K562 (cell line): ENCODE results near the gene RNF25. TPM values are rescaled to one million over a fixed set of nuclear protein-coding genes. Genes with fewer than 3 reads are reported as not detected.
A peak's percentile ranks its signal among the peaks of the same experiment; 100 is the strongest.

Experiments used
- ATAC-seq: fragments of 200-7000 bp; cut with Tn5 transposase; 3 replicates; pipeline ENCODE4 v1.9.1; 2020; ENCODE audit warnings: moderate library complexity
- BruUV-seq: library from RNA; stranded (reverse); fragments of 400-500 nt; replicated peaks from 2 replicates; lab custom pipeline; 2021; lab: Mats Ljungman, UMichigan
- CTCF ChIA-PET: fragments of 300-600 bp; formaldehyde crosslinking; extraction: SDS; loops from one replicate; lab custom pipeline; 2021; ENCODE audit warnings: low intra/inter-chr PET ratio; lab: Yijun Ruan, JAX
- POLR2A ChIA-PET: fragments of 300-600, 350-650 bp; sonication (Branson Sonifier 250); formaldehyde crosslinking; extraction: SDS; loops from one replicate; lab custom pipeline; 2021; ENCODE audit warnings: antibody characterized with exemption, inconsistent platforms; lab: Yijun Ruan, JAX
- DNase-seq, 4 experiments: peaks; one replicate each; pipeline versions ENCODE4 v3.0.0 to v3.0.0-alpha.2; 2011 to 2018; ENCODE audit warnings: low spot score in 3 of 4, mixed read lengths in 3 of 4; ENCODE audit errors: extremely low read depth in 1 of 4
- FAIRE-seq: peaks from 2 replicates; lab custom pipeline; 2011; peaks lifted over from hg19 to GRCh38; lab: Jason Lieb, UNC
- H2AFZ ChIP-seq: 2 replicates; pipeline ENCODE4 v1.6.0; 2011; ENCODE audit warnings: low read depth, low read length, control low read depth, inconsistent platforms
- H3K27ac ChIP-seq: fragments of 200-600 bp; 3 replicates; pipeline ENCODE4 v1.8.0; 2011; ENCODE audit warnings: low read depth, mild to moderate bottlenecking, control low read depth, inconsistent platforms, low read length, moderate library complexity, mixed read lengths; ENCODE audit errors: extremely low read depth
- H3K27me3 ChIP-seq, 2 experiments: fragments of 300-600 bp in 1 of 2; 2 replicates in 1 of 2; 3 replicates in 1 of 2; pipeline versions ENCODE4 v1.6.0 to v1.8.0; 2011; ENCODE audit warnings: inconsistent platforms in 2 of 2, low read length in 2 of 2, mild to moderate bottlenecking in 1 of 2, mixed read lengths in 1 of 2, moderate library complexity in 1 of 2; ENCODE audit not compliant: control insufficient read depth in 2 of 2, insufficient read depth in 2 of 2
- H3K36me3 ChIP-seq: fragments of 300-600 bp; 3 replicates; pipeline ENCODE4 v1.8.0; 2011; ENCODE audit warnings: mild to moderate bottlenecking, low read length, inconsistent platforms; ENCODE audit not compliant: control insufficient read depth, insufficient read depth
- H3K4me1 ChIP-seq, 2 experiments: fragments of 200-600 bp in 1 of 2; replicated peaks in 1 of 2; 2 replicates in 1 of 2; 3 replicates in 1 of 2; pipeline versions ENCODE4 v1.5.1 to v1.8.0; 2011; ENCODE audit warnings: inconsistent platforms in 2 of 2, low read length in 2 of 2, mild to moderate bottlenecking in 1 of 2, mixed read lengths in 1 of 2, moderate library complexity in 1 of 2; ENCODE audit not compliant: control insufficient read depth in 2 of 2, insufficient read depth in 2 of 2
- H3K4me2 ChIP-seq: 2 replicates; pipeline ENCODE4 v1.6.1; 2011; ENCODE audit warnings: low read length, control low read depth, inconsistent platforms, mixed read lengths; ENCODE audit not compliant: insufficient read depth
- H3K4me3 ChIP-seq: fragments of 200-600 bp; sonication (generic), shearing (Covaris generic); 2 replicates; pipeline ENCODE4 v1.5.1; 2016; ENCODE audit warnings: control low read depth, inconsistent platforms
- H3K79me2 ChIP-seq: fragments of 200-600 bp; 3 replicates; pipeline ENCODE4 v1.8.0; 2011; ENCODE audit warnings: low read length, inconsistent platforms; ENCODE audit not compliant: control insufficient read depth, insufficient read depth
- H3K9ac ChIP-seq, 2 experiments: 2 replicates each; pipeline versions ENCODE4 v1.6.0 to v1.6.1; 2011; ENCODE audit warnings: low read depth in 2 of 2, low read length in 2 of 2, control low read depth in 1 of 2, inconsistent platforms in 1 of 2, mild to moderate bottlenecking in 1 of 2, mixed read lengths in 1 of 2; ENCODE audit not compliant: insufficient read depth in 1 of 2
- H3K9me1 ChIP-seq: one replicate; pipeline ENCODE4 v1.6.0; 2011; ENCODE audit warnings: inconsistent platforms, mild to moderate bottlenecking, low read length, moderate library complexity; ENCODE audit not compliant: control insufficient read depth, insufficient read depth
- H3K9me3 ChIP-seq: replicated peaks from 2 replicates; pipeline ENCODE4 v1.5.1; 2011; ENCODE audit warnings: low read depth, low read length, inconsistent platforms; ENCODE audit not compliant: control insufficient read depth, insufficient read depth
- H4K20me1 ChIP-seq: replicated peaks from 2 replicates; pipeline ENCODE4 v1.6.1; 2011; ENCODE audit warnings: low read length, inconsistent platforms, mixed read lengths; ENCODE audit not compliant: control insufficient read depth, insufficient read depth
- ILF3 ChIP-seq: fragments of 450-650 bp; IDR thresholded peaks from 2 replicates; pipeline ENCODE4 v1.6.1; 2018; ENCODE audit warnings: antibody characterized with exemption, mild to moderate bottlenecking, moderate library complexity, borderline replicate concordance
- TBL1XR1 ChIP-seq, 2 experiments: IDR thresholded peaks; 2 replicates each; pipeline ENCODE4 v1.6.1; 2012; ENCODE audit warnings: improper control_type of control experiment in 2 of 2, low read length in 2 of 2, mild to moderate bottlenecking in 1 of 2
- TBP ChIP-seq: optimal IDR thresholded peaks from 2 replicates; pipeline ENCODE3; 2011; ENCODE audit warnings: low read depth, low read length, improper control_type of control experiment
- WGBS: fragments of 100-300 bp; shearing (Covaris generic); methylation state at CpG from one replicate; pipeline ENCODE4 v1.1.6; 2016; ENCODE audit warnings: low coverage, mixed read lengths; ENCODE audit not compliant: insufficient coverage; ENCODE audit errors: missing lambda C conversion rate; 5-methylcytosine and 5-hydroxymethylcytosine counted together
- in situ Hi-C: fragments of 300-500 bp; cut with MboI; formaldehyde crosslinking; loops from 4 replicates; pipeline ENCODE4 v1.15.0; 2018; ENCODE audit warnings: inconsistent platforms, mixed read lengths
- intact Hi-C: fragments of 100-400 bp; cut with micrococcal nuclease; formaldehyde crosslinking; loops from 2 replicates; pipeline ENCODE4 v1.14.2; 2022
- polyA plus RNA-seq, 8 experiments: library from polyadenylated mRNA; depleted of rRNA in 4 of 8; stranded (reverse) in 5 of 8; unstranded in 3 of 8; fragments of >200 nt; fragmentation: Nextera tagmentation in 2 of 8; fragmentation: Illumina TruSeq in 1 of 8; extraction: Ambion mirVana in 2 of 8; extraction: Trizol in 1 of 8; gene quantifications; 2 replicates each; pipeline versions ENCODE4 v1.2.1 to v1.2.3, GENCODE V29; 2011 to 2014; ENCODE audit warnings: inconsistent platforms in 1 of 8, missing spikeins in 1 of 8
- total RNA-seq, 7 experiments: library from RNA; depleted of rRNA in 6 of 7; stranded (reverse); fragments of >200 nt in 6 of 7; fragmentation: Illumina TruSeq in 2 of 7; extraction: Trizol in 2 of 7; gene quantifications; 2 replicates each; pipeline versions ENCODE4 v1.2.1 to v1.2.3, GENCODE V29; 2011 to 2021; ENCODE audit warnings: low replicate concordance in 1 of 7

Gene RNF25
- total and polyA plus RNA-seq, 9 of the 15 experiments (the other 6 are each of a cell fraction or from before 2014, with no cell fraction given) = 2.3 to 49.8 (median 20.5) TPM

DNA sequence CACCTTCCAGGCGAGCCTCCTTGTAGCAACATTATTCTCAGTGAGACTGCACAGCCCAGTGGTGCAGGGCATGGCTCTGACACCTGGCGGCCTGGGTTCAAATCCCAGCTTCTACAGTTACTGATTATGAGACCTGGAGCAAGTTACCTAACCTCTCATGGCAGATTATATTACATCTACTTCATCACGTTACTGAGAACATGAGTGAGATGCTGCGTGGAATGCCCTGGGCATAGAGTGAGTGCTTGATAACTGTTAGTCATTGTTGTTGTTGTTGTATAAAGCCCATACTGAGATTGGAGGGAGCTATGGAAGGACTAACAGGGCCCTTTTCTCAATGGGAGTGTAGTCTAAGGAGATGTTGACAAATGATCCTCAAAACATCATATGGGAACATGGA is 45.4 kb downstream of the RNF25 start:
- Histone ChIP-seq H3K9me3 (no peaks in the 10 kb centered on the region), H3K27ac (no peak overlapping the region), H3K4me3 (no peak overlapping the region), H3K9me1 (no peaks in the 10 kb centered on the region), H3K4me1 (no peaks in the 10 kb centered on the region; a peak in 1 of 5 replicates), H3K27me3 (peaks cover 0 to 6% of the 10 kb centered on the region in 2 experiments; a peak in 1 of 5 replicates), H3K4me2 (no peak overlapping the region), H3K79me2 (no peaks in the 10 kb centered on the region), H4K20me1 (no peaks in the 10 kb centered on the region), H3K36me3 (no peaks in the 10 kb centered on the region), H2AFZ (no peak overlapping the region), H3K9ac (no peak overlapping the region)
- FAIRE-seq (no peak), DNase-seq (no peak), ATAC-seq (no peak)
- BruUV-seq = no TSS peak
- in situ Hi-C loops (no loop called here), intact Hi-C loops (no loop called here)
- WGBS = 11% methylated on average over 3 of the region's 4 CpGs
- ChIA-PET CTCF (no interaction called here), POLR2A (interaction anchor here (0.6 kb wide), 1 partner anchor 8 kb away, joined by 3 read pairs; no protein-coding TSS in a partner anchor)
- no peak for TF ChIP-seq TBL1XR1 (IDR thresholded peaks at IDR 0.05; ENCODE audit: low read length in 2 of 2)
- peak; percentile 51 for TF ChIP-seq TBP
- TF ChIP-seq, all 486 proteins: peak for 1

GRCh38 chr2:218623366-218623705 is 48.5 kb downstream of the RNF25 start:
- WGBS = 24% methylated on average over 3 of the region's 3 CpGs
- Histone ChIP-seq H3K27ac (no peak overlapping the region), H3K27me3 (no peaks in the 10 kb centered on the region), H3K9me3 (no peaks in the 10 kb centered on the region), H4K20me1 (no peaks in the 10 kb centered on the region), H2AFZ (peak overlapping the region; percentile 74; the same call in 1 of the 2 replicates), H3K79me2 (no peaks in the 10 kb centered on the region), H3K36me3 (no peaks in the 10 kb centered on the region), H3K9ac (no peak overlapping the region), H3K4me2 (no peak overlapping the region), H3K9me1 (no peaks in the 10 kb centered on the region), H3K4me1 (no peaks in the 10 kb centered on the region; a peak in 1 of 5 replicates), H3K4me3 (no peak overlapping the region)
- no peak for TF ChIP-seq ILF3
- ChIA-PET POLR2A (no interaction called here), CTCF (interaction anchor here (1.1 kb wide), 1 partner anchor 210 kb away, joined by 3 read pairs; no protein-coding TSS in a partner anchor)
- DNase-seq (no peak), FAIRE-seq (no peak), ATAC-seq (no peak)
- intact Hi-C loops (no loop called here), in situ Hi-C loops (no loop called here)
- no TSS peak for BruUV-seq
